H1 (cell line): Measurements from ENCODE around the gene TMEM187. TPM values are rescaled to one million over a fixed set of nuclear protein-coding genes. Genes with fewer than 3 reads are reported as not detected.

ENCODE experiments used
- RFX5 ChIP-seq: IDR thresholded peaks from 2 replicates; pipeline ENCODE4 v1.6.1; 2011; ENCODE audit warnings: low read depth, low read length, improper control_type of control experiment, borderline replicate concordance
- SIX5 ChIP-seq: IDR thresholded peaks from 2 replicates; pipeline ENCODE4 v1.6.1; 2011; ENCODE audit warnings: mild to moderate bottlenecking, low read depth, low read length
- SP1 ChIP-seq: IDR thresholded peaks from 2 replicates; pipeline ENCODE4 v1.6.1; 2011; ENCODE audit warnings: low read depth, low read length
- SUZ12 ChIP-seq: fragments of 200-600 bp; sonication (generic); IDR thresholded peaks from 2 replicates; pipeline ENCODE4 v1.6.1; 2012; ENCODE audit warnings: mild to moderate bottlenecking, inconsistent platforms, low read length, moderate library complexity, mixed read lengths
- polyA plus RNA-seq, 7 experiments: library from polyadenylated mRNA; depleted of rRNA in 3 of 7; stranded (reverse) in 5 of 7; unstranded in 2 of 7; fragments of >200 nt in 5 of 7; fragments of 200-250 nt in 2 of 7; gene quantifications; 1 replicate in 5 of 7; 2 replicates in 1 of 7; 4 replicates in 1 of 7; pipeline versions ENCODE4 v1.2.1 to v1.2.3, GENCODE V29; 2011 to 2013; ENCODE audit warnings: missing spikeins in 2 of 7, mixed read lengths in 2 of 7
- total RNA-seq: library from RNA; stranded (reverse); fragmentation: NEBNext Ultra II Directional; extraction: Animal tissue kit (Norgen Biotek cat#: 25700); gene quantifications from 2 replicates; pipeline ENCODE4 v1.2.1, GENCODE V29; 2021

Gene TMEM187
- total and polyA plus RNA-seq, 2 of the 8 experiments (the other 6 are each of a cell fraction or from before 2014, with no cell fraction given) = 5.0 to 14.5 TPM

GRCh38 chrX:153965406-153965805 lies 7.1 kb upstream of the TMEM187 start (continued):
- TF ChIP-seq RFX5 = no peak
- no peak for TF ChIP-seq SUZ12
- no peak for TF ChIP-seq SP1
- TF ChIP-seq SIX5 = no peak
